Body of pancreas (tissue), 4 donors: ENCODE results near the gene PRRC2C. TPM values are rescaled to one million over a fixed set of nuclear protein-coding genes. Genes with fewer than 3 reads are reported as not detected.
"Not testable (repeated sequence)": the region's sequence is repeated elsewhere in the genome, so short reads cannot be mapped to it uniquely, and the experiment has no call there.

Experiments used
- ATAC-seq: fragments of 150-250 bp; one replicate; pipeline ENCODE4 v1.9.1; 2016
- DNase-seq, 4 donors: peaks; one replicate each; pipeline ENCODE4 v3.0.0-alpha.2; 2019
- H3K27ac ChIP-seq, 4 donors: fragments of 200-600 bp; sonication (generic); 1 replicate in 3 of 4; 2 replicates in 1 of 4; pipeline versions ENCODE4 v1.5.1 to v1.6.1; 2016 to 2019; ENCODE audit warnings: mild to moderate bottlenecking in 1 of 4, mixed read lengths in 1 of 4, moderate library complexity in 1 of 4
- H3K27me3 ChIP-seq, 2 donors: fragments of 200-600 bp; sonication (generic); one replicate each; pipeline ENCODE4 v1.6.0; 2016; ENCODE audit warnings: mild to moderate bottlenecking in 1 of 2
- H3K36me3 ChIP-seq, 2 donors: fragments of 200-600 bp; sonication (generic); replicated peaks in 1 of 2; 2 replicates each; pipeline ENCODE4 v1.5.1; 2016; ENCODE audit warnings: low read depth in 2 of 2; ENCODE audit not compliant: insufficient read depth in 1 of 2
- H3K4me1 ChIP-seq: fragments of 200-600 bp; sonication (generic); one replicate; pipeline ENCODE4 v1.6.0; 2016
- H3K4me3 ChIP-seq, 2 donors: fragments of 200-600 bp; sonication (generic); 1 replicate in 1 of 2; 2 replicates in 1 of 2; pipeline ENCODE4 v1.5.1; 2016 to 2019
- H3K9me3 ChIP-seq, 3 donors: fragments of 200-600 bp; sonication (generic); 1 replicate in 2 of 3; 2 replicates in 1 of 3; pipeline ENCODE4 v1.5.1; 2016
- CTCF ChIP-seq, 7 experiments: fragments of 450-650 bp in 4 of 7; fragments of 200-600 bp in 3 of 7; sonication (generic) in 3 of 7; IDR thresholded peaks; one replicate each; pipeline ENCODE4 v1.5.1; 2016 to 2019; ENCODE audit warnings: antibody characterized with exemption in 7 of 7
- POLR2A ChIP-seq, 3 donors: fragments of 450-650 bp; IDR thresholded peaks; one replicate each; pipeline ENCODE4 v1.6.1; 2016; ENCODE audit warnings: antibody characterized with exemption in 3 of 3, mild to moderate bottlenecking in 2 of 3
- WGBS, 2 donors: methylation state at CpG; one replicate each; pipeline ENCODE4 v1.1.5; 2017; 5-methylcytosine and 5-hydroxymethylcytosine counted together
- intact Hi-C: fragments of 100-400 bp; cut with DNase I; formaldehyde crosslinking; loops from one replicate; pipeline ENCODE4 v1.15.1; 2023
- total RNA-seq, 2 donors: library from RNA; depleted of rRNA; stranded (reverse); fragments of >200 nt; gene quantifications; one replicate each; pipeline ENCODE4 v1.1.0, GENCODE V29; 2016

The PRRC2C gene
- total RNA-seq, 2 donors from 2014 or later: 40.2 to 53.1 TPM

GRCh38 chr1:171521567-171521966 is 36.2 kb downstream of the PRRC2C start:
- DNase-seq: no peak
- Histone ChIP-seq H3K27ac (no peak overlapping the region), H3K27me3 (no peaks in the 10 kb centered on the region), H3K9me3 (no peaks in the 10 kb centered on the region), H3K4me1 (no peaks in the 10 kb centered on the region), H3K4me3 (no peak overlapping the region), H3K36me3 (peaks cover 3 to 42% of the 10 kb centered on the region in 2 donors)
- intact Hi-C loops: no loop called here
- TF ChIP-seq POLR2A (IDR thresholded peaks at IDR 0.05) (no peak), CTCF (IDR thresholded peaks at IDR 0.05) (no peak)
- ATAC-seq: no peak
- 54 to 56% methylated on average over 2 of the region's 2 CpGs for WGBS, 2 donors

DNA sequence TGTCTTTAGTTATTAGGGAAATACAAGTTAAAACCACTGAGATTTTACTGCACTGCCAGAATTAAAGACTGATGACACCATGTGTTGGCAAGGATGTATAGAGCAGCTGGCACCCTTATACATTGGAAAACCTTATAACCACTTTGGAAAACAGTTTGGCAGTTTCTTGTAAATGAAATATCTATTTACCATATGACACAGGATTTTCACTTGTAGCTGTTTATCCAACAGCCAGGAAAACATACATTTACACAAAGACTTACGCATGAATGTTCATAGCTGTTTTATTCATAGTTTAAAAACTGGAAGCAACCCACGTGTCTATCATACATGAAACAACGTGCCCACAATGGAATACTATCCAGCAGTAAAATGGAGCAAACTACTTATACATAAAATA is 45.3 kb downstream of the PRRC2C start:
- H3K9me3 ChIP-seq: no peaks in the 10 kb centered on the region
- H3K27ac ChIP-seq: no peak overlapping the region
- no peaks in the 10 kb centered on the region for H3K4me1 ChIP-seq
- TF ChIP-seq POLR2A (IDR thresholded peaks at IDR 0.05) (no peak), CTCF (IDR thresholded peaks at IDR 0.05) (no peak)
- WGBS, 2 donors: 91 to 96% methylated on average over 3 of the region's 3 CpGs
- H3K4me3 ChIP-seq: no peak overlapping the region
- H3K36me3 ChIP-seq: peaks cover 13 to 36% of the 10 kb centered on the region in 2 donors
- H3K27me3 ChIP-seq: no peaks in the 10 kb centered on the region
- intact Hi-C loops: loop anchor here (10.0 kb wide), 1 partner anchor 54 kb away; no protein-coding TSS in a partner anchor
- ATAC-seq (no peak), DNase-seq (no peak)

GRCh38 chr1:171532520-171532919 is 47.2 kb downstream of the PRRC2C start:
- intact Hi-C loops: loop anchor here (10.0 kb wide), 1 partner anchor 52 kb away; no protein-coding TSS in a partner anchor
- TF ChIP-seq POLR2A (IDR thresholded peaks at IDR 0.05) (no peak), CTCF (IDR thresholded peaks at IDR 0.05) (no peak)
- WGBS, 2 donors: 89 to 95% methylated on average over 7 of the region's 7 CpGs
- no peaks in the 10 kb centered on the region for H3K4me1 ChIP-seq
- no peaks in the 10 kb centered on the region for H3K27me3 ChIP-seq
- no peak overlapping the region for H3K27ac ChIP-seq
- DNase-seq: no peak
- H3K36me3 ChIP-seq: peaks cover 18 to 40% of the 10 kb centered on the region in 2 donors
- ATAC-seq: no peak
- no peaks in the 10 kb centered on the region for H3K9me3 ChIP-seq
- no peak overlapping the region for H3K4me3 ChIP-seq

DNA sequence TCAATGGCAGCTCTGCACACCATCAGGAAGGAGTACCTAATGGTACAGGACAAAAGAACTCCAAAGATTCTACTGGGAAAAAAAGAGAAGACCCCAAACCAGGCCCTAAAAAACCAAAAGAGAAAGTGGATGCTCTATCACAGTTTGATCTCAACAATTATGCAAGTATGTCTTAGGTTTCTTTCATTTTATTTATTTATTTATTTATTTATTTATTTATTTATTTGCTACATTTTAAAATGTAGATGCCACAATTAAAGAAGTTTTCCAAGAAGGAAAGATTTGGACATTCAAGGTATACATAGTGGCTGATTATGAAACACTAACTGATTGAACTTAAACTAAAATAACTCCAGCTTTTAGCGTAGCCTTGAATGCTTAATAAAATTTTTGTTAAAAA is 60.2 kb downstream of the PRRC2C start:
- intact Hi-C loops: no loop called here
- H3K27ac ChIP-seq: no peak overlapping the region
- no peaks in the 10 kb centered on the region for H3K27me3 ChIP-seq
- WGBS, 2 donors: 94 to 98% methylated on average over 1 of the region's 1 CpG
- H3K4me3 ChIP-seq: no peak overlapping the region
- no peaks in the 10 kb centered on the region for H3K9me3 ChIP-seq
- peaks cover 5 to 43% of the 10 kb centered on the region in 2 donors for H3K36me3 ChIP-seq
- TF ChIP-seq CTCF (IDR thresholded peaks at IDR 0.05) (no peak), POLR2A (IDR thresholded peaks at IDR 0.05) (no peak)
- no peak for DNase-seq
- no peaks in the 10 kb centered on the region for H3K4me1 ChIP-seq
- ATAC-seq: no peak

DNA sequence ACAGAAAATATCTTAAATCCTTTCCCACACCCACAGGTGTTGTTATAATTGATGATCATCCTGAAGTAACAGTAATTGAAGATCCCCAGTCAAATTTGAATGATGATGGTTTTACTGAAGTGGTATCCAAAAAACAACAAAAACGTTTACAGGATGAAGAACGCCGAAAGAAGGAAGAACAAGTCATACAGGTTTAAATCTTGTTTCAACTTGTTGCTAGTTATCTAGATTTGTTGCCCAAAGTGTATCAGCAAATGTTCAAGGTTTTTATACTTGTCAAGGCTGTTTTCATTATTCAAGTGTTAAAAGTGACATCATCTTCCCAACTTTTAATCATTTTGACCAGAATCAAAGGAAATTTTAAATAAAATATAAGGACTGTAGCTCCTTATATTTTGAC is 64.7 kb downstream of the PRRC2C start:
- H3K27me3 ChIP-seq: no peaks in the 10 kb centered on the region
- H3K9me3 ChIP-seq: no peaks in the 10 kb centered on the region
- ATAC-seq (no peak), DNase-seq (no peak)
- H3K4me1 ChIP-seq: no peaks in the 10 kb centered on the region
- intact Hi-C loops: no loop called here
- no peak overlapping the region for H3K27ac ChIP-seq
- 71 to 72% methylated on average over 3 of the region's 3 CpGs for WGBS, 2 donors
- H3K4me3 ChIP-seq: no peak overlapping the region
- peaks cover 0 to 18% of the 10 kb centered on the region in 2 donors for H3K36me3 ChIP-seq
- no peak for TF ChIP-seq POLR2A (IDR thresholded peaks at IDR 0.05)
- TF ChIP-seq CTCF (IDR thresholded peaks at IDR 0.05): no peak

- WGBS, 2 donors: 92 to 100% methylated on average over 4 of the region's 4 CpGs
- DNase-seq, H3K27ac ChIP-seq, H3K4me1 ChIP-seq, H3K9me3 ChIP-seq, intact Hi-C loops, H3K27me3 ChIP-seq, ATAC-seq, H3K4me3 ChIP-seq: not testable (repeated sequence)
- peaks cover under 1 to 19% of the 10 kb centered on the region in 2 donors for H3K36me3 ChIP-seq
Measured at GRCh38 chr1:171550598-171551100, 65.3 kb downstream of the PRRC2C start.

GRCh38 chr1:171553960-171554359 is 68.6 kb downstream of the PRRC2C start:
- H3K27ac ChIP-seq, H3K4me1 ChIP-seq, H3K4me3 ChIP-seq, intact Hi-C loops, ATAC-seq, H3K9me3 ChIP-seq, DNase-seq, H3K27me3 ChIP-seq: not testable (repeated sequence)
- WGBS, 2 donors: 94 to 97% methylated on average over 1 of the region's 1 CpG
- H3K36me3 ChIP-seq: peaks cover 21 to 29% of the 10 kb centered on the region in 2 donors
